Type B pancreatic cell (in vitro differentiated cells): ENCODE data around the gene PLEKHG4B. TPM values are rescaled to one million over a fixed set of nuclear protein-coding genes. Genes with fewer than 3 reads are reported as not detected.
"Not testable (repeated sequence)": the region's sequence is repeated elsewhere in the genome, so short reads cannot be mapped to it uniquely, and the experiment has no call there.

Source experiments
- DNase-seq: peaks from one replicate; pipeline ENCODE4 v3.0.0; 2021; ENCODE audit warnings: mixed read lengths; ENCODE audit not compliant: unreplicated experiment; ENCODE audit errors: extremely low spot score
- H3K27ac Mint-ChIP-seq: 2 replicates; pipeline ENCODE4 v1.8.0; 2021; ENCODE audit warnings: mild to moderate bottlenecking, mixed read lengths
- H3K27me3 Mint-ChIP-seq: 2 replicates; pipeline ENCODE4 v1.8.0; 2021; ENCODE audit warnings: mixed read lengths
- H3K36me3 Mint-ChIP-seq: 2 replicates; pipeline ENCODE4 v1.8.0; 2021; ENCODE audit warnings: mixed read lengths
- H3K4me1 Mint-ChIP-seq: one replicate; pipeline ENCODE4 v1.8.0; 2021; ENCODE audit warnings: mixed read lengths; ENCODE audit not compliant: unreplicated experiment
- H3K4me3 Mint-ChIP-seq: 2 replicates; pipeline ENCODE4 v1.8.0; 2021; ENCODE audit warnings: mild to moderate bottlenecking, mixed read lengths
- H3K9me3 Mint-ChIP-seq: 2 replicates; pipeline ENCODE4 v1.8.0; 2021; ENCODE audit warnings: mixed read lengths
- CTCF ChIP-seq: fragments of 200-600 bp; sonication (generic); conservative IDR thresholded peaks from 2 replicates; pipeline ENCODE4 v1.5.0; 2021; ENCODE audit warnings: antibody characterized with exemption, mild to moderate bottlenecking
- long read RNA-seq: library from polyadenylated mRNA; unstranded; transcript quantifications from one replicate; pipeline ENCODE4 v2.0.0, GENCODE V29; 2020
- total RNA-seq: library from RNA; stranded (reverse); gene quantifications from 2 replicates; pipeline ENCODE4 v1.2.1, GENCODE V29; 2021; ENCODE audit warnings: low replicate concordance

PLEKHG4B gene
- 32.8 and 46.6 TPM in 2 replicates for total RNA-seq
- long read RNA-seq, partial matches to known transcripts, result 27 of 28 reads
- long read RNA-seq, other reads (novel, unspliced or antisense), result 1 of 28 reads

DNA sequence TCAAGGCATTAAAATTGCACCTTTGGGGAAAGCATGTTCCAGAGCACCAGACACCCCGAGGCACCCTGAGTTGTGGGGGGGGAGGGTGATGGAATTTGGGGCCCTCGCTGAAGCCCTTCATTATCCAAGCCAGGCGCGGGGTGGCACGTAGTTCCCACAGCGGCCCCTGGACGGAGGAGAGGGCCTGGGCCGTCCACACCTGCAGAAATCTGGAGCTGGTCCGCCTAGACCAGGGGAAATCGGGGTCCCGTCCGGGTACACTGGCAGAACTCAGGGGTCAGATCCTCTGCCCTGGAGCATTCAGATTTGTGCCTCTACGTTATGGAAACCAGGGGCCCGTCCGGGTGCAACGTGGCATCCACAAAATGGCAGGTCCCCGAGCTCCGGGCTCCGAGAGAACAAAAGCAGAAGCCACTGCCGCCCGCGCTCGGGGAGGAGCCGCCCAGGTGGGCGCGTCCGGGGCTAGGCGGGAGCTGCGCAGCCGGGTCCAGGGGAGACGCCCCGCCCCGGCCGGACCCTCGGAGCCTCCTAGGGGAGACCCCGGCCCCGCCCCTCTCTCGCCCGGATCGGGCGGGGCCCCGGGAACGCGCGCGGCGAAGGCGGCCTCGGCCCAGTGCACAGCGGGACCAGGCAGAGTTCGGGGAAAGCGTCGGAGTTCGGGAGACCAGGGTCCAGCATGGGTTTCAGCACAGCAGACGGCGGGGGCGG, at the start of gene PLEKHG4B:
PLEKHG4B (plus strand) TSS at position 613 of the 708 bp plus-strand sequence; CDS start at position 677, 64 bp downstream.
- H3K27me3 Mint-ChIP-seq, result peaks cover 41% of the 10 kb centered on the region

GRCh38 chr5:42250-42649, 49.7 kb upstream of the PLEKHG4B start:
- no peaks in the 10 kb centered on the region for H3K36me3 Mint-ChIP-seq
- peaks cover 76% of the 10 kb centered on the region for H3K27me3 Mint-ChIP-seq
- no peak for DNase-seq
- peak; percentile 69 for TF ChIP-seq CTCF
- H3K4me1 Mint-ChIP-seq, result no peaks in the 10 kb centered on the region
- no peak overlapping the region for H3K4me3 Mint-ChIP-seq
- no peaks in the 10 kb centered on the region for H3K9me3 Mint-ChIP-seq
- no peak overlapping the region for H3K27ac Mint-ChIP-seq

More for the DNA sequence above, at the start of gene PLEKHG4B:
- Mint-ChIP-seq H3K4me3 (peak within 1 kb of the TSS; percentile 91), H3K27ac (peak within 1 kb of the TSS; percentile 97), H3K9me3 (no peaks in the 10 kb centered on the region), H3K36me3 (peaks cover 3% of the 10 kb centered on the region), H3K4me1 (peaks cover 4% of the 10 kb centered on the region)
- no peak for TF ChIP-seq CTCF
- DNase-seq, result peak; percentile 86

DNA sequence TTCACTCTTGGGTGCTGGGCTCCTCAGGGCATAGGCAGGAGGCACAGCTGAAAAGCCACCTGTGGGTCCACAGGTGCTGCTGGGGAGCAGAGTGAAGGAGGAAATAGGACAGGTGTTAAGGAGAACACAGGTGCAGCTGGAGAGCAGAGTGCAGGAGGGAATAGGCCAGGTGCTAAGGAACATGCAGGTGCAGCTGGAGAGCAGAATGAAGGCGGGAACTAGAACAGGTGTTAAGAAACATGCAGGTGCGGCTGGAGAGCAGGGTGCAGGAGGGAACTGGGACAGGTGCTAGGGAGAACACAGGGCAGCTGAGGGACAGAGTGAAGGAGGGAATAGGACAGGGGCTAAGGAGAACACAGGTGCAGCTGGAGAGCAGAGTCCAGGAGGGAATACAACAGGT, 43.8 kb upstream of the PLEKHG4B start:
- DNase-seq, result no peak
- H3K4me1 Mint-ChIP-seq, result no peaks in the 10 kb centered on the region
- H3K27me3 Mint-ChIP-seq, result peaks cover 71% of the 10 kb centered on the region
- H3K36me3 Mint-ChIP-seq, result no peaks in the 10 kb centered on the region
- no peak overlapping the region for H3K27ac Mint-ChIP-seq
- H3K4me3 Mint-ChIP-seq, result peak overlapping the region; percentile 30
- H3K9me3 Mint-ChIP-seq, result no peaks in the 10 kb centered on the region
- TF ChIP-seq CTCF, result no peak

GRCh38 chr5:49530-49929, 42.4 kb upstream of the PLEKHG4B start:
- not testable (repeated sequence) for H3K27ac Mint-ChIP-seq, H3K36me3 Mint-ChIP-seq, H3K9me3 Mint-ChIP-seq, DNase-seq, H3K4me1 Mint-ChIP-seq, H3K4me3 Mint-ChIP-seq
- H3K27me3 Mint-ChIP-seq, result peaks cover 71% of the 10 kb centered on the region

DNA sequence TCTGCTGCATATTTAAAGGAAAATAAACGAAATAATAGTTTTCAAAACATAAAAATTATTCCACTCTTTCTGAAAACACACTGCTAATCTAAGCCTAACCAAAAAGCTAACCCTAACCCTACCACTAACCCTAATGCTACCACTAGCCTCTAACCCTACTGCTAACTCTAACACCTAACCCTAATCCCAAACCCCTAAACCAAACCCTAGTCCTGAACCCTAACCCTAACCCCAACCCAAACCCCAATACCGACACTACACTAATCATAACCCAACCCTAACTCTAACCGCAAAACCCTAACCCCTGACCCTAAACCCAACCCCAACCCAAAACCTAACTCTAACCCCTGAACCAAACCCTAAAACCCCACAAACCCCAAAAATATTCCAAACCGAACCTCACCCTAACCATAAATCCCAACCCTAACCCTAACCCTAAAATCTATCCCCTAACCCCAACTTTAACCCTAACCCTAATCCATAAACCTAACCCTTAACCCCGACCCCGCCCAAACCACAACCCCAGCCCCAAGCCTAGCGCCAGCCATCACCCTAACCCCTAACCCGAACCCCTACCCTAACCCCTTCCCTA, 41.9 kb upstream of the PLEKHG4B start:
- Mint-ChIP-seq H3K27ac (no peak overlapping the region), H3K27me3 (peaks cover 76% of the 10 kb centered on the region), H3K36me3 (no peaks in the 10 kb centered on the region), H3K9me3 (no peaks in the 10 kb centered on the region), H3K4me3 (no peak overlapping the region), H3K4me1 (no peaks in the 10 kb centered on the region)
- no peak for DNase-seq
- no peak for TF ChIP-seq CTCF

- Mint-ChIP-seq H3K9me3 (no peaks in the 10 kb centered on the region), H3K36me3 (no peaks in the 10 kb centered on the region), H3K27ac (no peak overlapping the region), H3K4me3 (peak overlapping the region; percentile 75), H3K4me1 (no peaks in the 10 kb centered on the region), H3K27me3 (peaks cover 74% of the 10 kb centered on the region)
- no peak for TF ChIP-seq CTCF
- no peak for DNase-seq
Observed at GRCh38 chr5:50724-51499, 41.1 kb upstream of the PLEKHG4B start.
